Endodermal cell (in vitro differentiated cells): ENCODE measurements around the gene HSPG2. TPM values are rescaled to one million over a fixed set of nuclear protein-coding genes. Genes with fewer than 3 reads are reported as not detected.

Experiments used
- DNase-seq: peaks from one replicate; pipeline ENCODE4 v3.0.0-alpha.2; 2017
- H3K27ac ChIP-seq: 2 replicates; pipeline ENCODE4 v1.5.1; 2013; ENCODE audit warnings: mild to moderate bottlenecking, low read depth, low read length, moderate library complexity
- H3K27me3 ChIP-seq: 2 replicates; pipeline ENCODE4 v1.6.1; 2013; ENCODE audit warnings: mild to moderate bottlenecking, low read length, moderate library complexity; ENCODE audit not compliant: insufficient read depth, control insufficient read depth, poor library complexity, severe bottlenecking
- H3K36me3 ChIP-seq: 2 replicates; pipeline ENCODE4 v1.7.0; 2013; ENCODE audit warnings: mild to moderate bottlenecking, low read length, moderate library complexity; ENCODE audit not compliant: control insufficient read depth, insufficient read depth
- H3K4me1 ChIP-seq: one replicate; pipeline ENCODE4 v1.7.0; 2013; ENCODE audit warnings: low read length; ENCODE audit not compliant: control insufficient read depth, insufficient read depth
- H3K4me3 ChIP-seq: 2 replicates; pipeline ENCODE4 v1.5.1; 2013; ENCODE audit warnings: mild to moderate bottlenecking, low read length, moderate library complexity
- H3K9ac ChIP-seq: 2 replicates; pipeline ENCODE4 v1.6.1; 2013; ENCODE audit warnings: mild to moderate bottlenecking, low read length, moderate library complexity; ENCODE audit not compliant: poor library complexity, severe bottlenecking; ENCODE audit errors: extremely low read depth
- H3K9me3 ChIP-seq: 2 replicates; pipeline ENCODE4 v1.6.1; 2013; ENCODE audit warnings: mild to moderate bottlenecking, low read length, moderate library complexity; ENCODE audit not compliant: control insufficient read depth
- H3K27ac Mint-ChIP-seq: 2 replicates; pipeline ENCODE4 v1.8.0; 2020; ENCODE audit warnings: mixed read lengths
- H3K27me3 Mint-ChIP-seq: 2 replicates; pipeline ENCODE4 v1.8.0; 2021; ENCODE audit warnings: mild to moderate bottlenecking, mixed read lengths; ENCODE audit not compliant: insufficient read depth
- H3K36me3 Mint-ChIP-seq: 2 replicates; pipeline ENCODE4 v1.8.0; 2020; ENCODE audit warnings: low read depth, mixed read lengths
- H3K4me1 Mint-ChIP-seq: 2 replicates; pipeline ENCODE4 v1.8.0; 2020; ENCODE audit warnings: mixed read lengths
- H3K4me3 Mint-ChIP-seq: 2 replicates; pipeline ENCODE4 v1.8.0; 2020; ENCODE audit warnings: mild to moderate bottlenecking, moderate library complexity, mixed read lengths
- H3K9me3 Mint-ChIP-seq: 2 replicates; pipeline ENCODE4 v1.8.0; 2020; ENCODE audit warnings: mild to moderate bottlenecking, mixed read lengths
- WGBS, 2 experiments: methylation state at CpG; one replicate each; pipeline versions ENCODE4 v1.1.5 to v1.1.7; 2013; ENCODE audit warnings: missing lambda C conversion rate in 2 of 2, mixed read lengths in 1 of 2; ENCODE audit not compliant: insufficient coverage in 1 of 2, insufficient read length in 1 of 2; 5-methylcytosine and 5-hydroxymethylcytosine counted together
- total RNA-seq, 2 donors: library from RNA; stranded (reverse); fragmentation: NEBNext Ultra II Directional in 1 of 2; extraction: Animal tissue kit (Norgen Biotek cat#: 25700) in 1 of 2; gene quantifications; 2 replicates in 1 of 2; 3 replicates in 1 of 2; pipeline ENCODE4 v1.2.1, GENCODE V29; 2021
- TF ChIP-seq, protein P1 (sequence below): fragments of 200-600 bp; sonication (generic); conservative IDR thresholded peaks from 2 replicates; pipeline ENCODE4 v1.5.0; 2021; ENCODE audit warnings: antibody characterized with exemption, mild to moderate bottlenecking

HSPG2 gene
- total RNA-seq, 2 donors from 2014 or later = 222 to 227 TPM

DNA sequence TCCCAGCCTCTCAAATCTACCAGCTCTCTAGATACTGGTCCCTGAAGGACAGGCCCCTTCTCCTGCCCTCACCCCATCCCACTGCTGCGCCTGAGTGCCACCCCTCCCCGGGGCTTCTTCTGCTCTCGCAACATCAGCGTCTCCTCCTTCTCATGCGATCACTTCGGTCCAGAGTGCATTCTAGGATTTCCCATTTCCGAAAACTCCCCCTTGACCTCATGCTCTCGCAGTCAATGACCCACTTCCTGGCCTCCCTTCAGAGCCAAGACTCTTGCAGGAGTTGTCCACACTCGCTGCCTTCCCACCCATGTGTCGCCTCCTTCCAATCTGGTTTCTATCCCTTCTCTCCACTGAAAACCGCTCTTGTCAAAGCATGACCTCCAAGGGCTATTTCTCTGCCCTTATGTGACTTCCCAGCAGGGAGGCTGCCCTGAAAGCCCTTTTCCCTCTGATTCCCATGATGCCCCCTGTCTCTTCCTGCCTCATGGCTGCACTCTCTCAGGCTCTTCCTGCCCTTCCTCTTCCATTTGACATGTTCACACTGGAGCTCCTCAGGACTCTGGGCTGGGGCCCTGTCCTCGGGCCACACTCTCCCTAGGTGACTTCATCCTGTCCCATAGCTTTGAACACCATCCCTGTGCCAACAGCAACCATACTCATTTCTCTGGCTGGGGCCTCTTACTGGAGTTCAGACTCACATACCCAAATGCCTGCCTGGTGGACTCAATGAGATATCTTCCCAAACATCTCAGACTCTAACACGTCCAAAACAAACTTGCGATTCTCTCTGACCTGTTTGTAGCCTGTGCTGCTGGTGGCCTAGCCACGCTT is 79.1 kb downstream of the HSPG2 start:
- H3K27ac Mint-ChIP-seq = peak overlapping the region; percentile 25
- no peaks in the 10 kb centered on the region for H3K27me3 ChIP-seq

DNA sequence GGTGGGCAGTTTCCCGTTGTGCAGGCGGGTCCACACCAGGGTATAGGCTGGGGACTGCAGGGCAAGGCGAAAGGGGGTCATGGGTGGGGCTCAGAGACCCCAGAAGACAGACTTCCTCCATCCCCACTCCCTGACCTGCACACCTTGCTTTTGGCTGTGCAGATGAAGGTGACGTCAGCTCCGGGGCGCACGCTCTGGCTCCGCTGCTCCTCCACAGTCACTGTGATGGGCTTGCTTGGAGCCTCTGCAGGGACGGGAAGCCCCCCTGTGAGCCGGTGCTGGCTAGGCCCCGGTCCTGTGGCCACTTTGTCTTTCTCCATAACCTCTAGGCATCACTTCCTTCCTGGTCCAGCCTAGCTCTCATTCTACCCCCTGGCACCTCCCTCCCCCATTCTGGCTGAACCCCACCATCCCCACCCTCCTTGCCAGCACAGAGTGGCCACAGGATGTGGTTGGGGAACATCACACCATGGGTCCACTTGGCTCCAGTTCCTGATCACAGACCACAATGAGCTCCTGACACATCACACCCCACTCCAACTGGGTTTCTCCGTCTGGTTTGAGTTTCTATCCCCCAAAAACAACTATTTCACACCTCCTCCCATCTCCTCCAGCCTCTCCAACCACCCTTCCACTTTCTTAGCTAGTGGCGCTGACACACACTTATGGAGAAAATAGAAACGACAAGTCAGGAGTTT is 79.8 kb downstream of the HSPG2 start:
- H3K36me3 Mint-ChIP-seq = peaks cover 64% of the 10 kb centered on the region
- H3K36me3 ChIP-seq = peaks cover 83% of the 10 kb centered on the region
- H3K9me3 Mint-ChIP-seq = peaks cover 8% of the 10 kb centered on the region
- no peaks in the 10 kb centered on the region for H3K27me3 ChIP-seq
- H3K9ac ChIP-seq = no peak overlapping the region
- no peak overlapping the region for H3K4me3 ChIP-seq
- no peak for DNase-seq
- H3K4me1 Mint-ChIP-seq = no peaks in the 10 kb centered on the region
- H3K27ac ChIP-seq = no peak overlapping the region
- TF ChIP-seq, protein P1, sequence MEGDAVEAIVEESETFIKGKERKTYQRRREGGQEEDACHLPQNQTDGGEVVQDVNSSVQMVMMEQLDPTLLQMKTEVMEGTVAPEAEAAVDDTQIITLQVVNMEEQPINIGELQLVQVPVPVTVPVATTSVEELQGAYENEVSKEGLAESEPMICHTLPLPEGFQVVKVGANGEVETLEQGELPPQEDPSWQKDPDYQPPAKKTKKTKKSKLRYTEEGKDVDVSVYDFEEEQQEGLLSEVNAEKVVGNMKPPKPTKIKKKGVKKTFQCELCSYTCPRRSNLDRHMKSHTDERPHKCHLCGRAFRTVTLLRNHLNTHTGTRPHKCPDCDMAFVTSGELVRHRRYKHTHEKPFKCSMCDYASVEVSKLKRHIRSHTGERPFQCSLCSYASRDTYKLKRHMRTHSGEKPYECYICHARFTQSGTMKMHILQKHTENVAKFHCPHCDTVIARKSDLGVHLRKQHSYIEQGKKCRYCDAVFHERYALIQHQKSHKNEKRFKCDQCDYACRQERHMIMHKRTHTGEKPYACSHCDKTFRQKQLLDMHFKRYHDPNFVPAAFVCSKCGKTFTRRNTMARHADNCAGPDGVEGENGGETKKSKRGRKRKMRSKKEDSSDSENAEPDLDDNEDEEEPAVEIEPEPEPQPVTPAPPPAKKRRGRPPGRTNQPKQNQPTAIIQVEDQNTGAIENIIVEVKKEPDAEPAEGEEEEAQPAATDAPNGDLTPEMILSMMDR = no peak
- no peaks in the 10 kb centered on the region for H3K27me3 Mint-ChIP-seq
- no peak overlapping the region for H3K27ac Mint-ChIP-seq
- peaks cover 12% of the 10 kb centered on the region for H3K9me3 ChIP-seq
- H3K4me3 Mint-ChIP-seq = no peak overlapping the region
- 95 to 98% methylated on average over 6 to 14 of the region's 14 CpGs for WGBS, 2 experiments
- H3K4me1 ChIP-seq = no peaks in the 10 kb centered on the region

More for the DNA sequence above, 79.1 kb downstream of the HSPG2 start:
- Mint-ChIP-seq H3K4me3 (no peak overlapping the region), H3K4me1 (no peaks in the 10 kb centered on the region), H3K9me3 (peaks cover 8% of the 10 kb centered on the region), H3K27me3 (no peaks in the 10 kb centered on the region), H3K36me3 (peaks cover 66% of the 10 kb centered on the region)
- Histone ChIP-seq H3K4me3 (no peak overlapping the region), H3K36me3 (peaks cover 83% of the 10 kb centered on the region), H3K27ac (no peak overlapping the region), H3K4me1 (no peaks in the 10 kb centered on the region), H3K9ac (no peak overlapping the region), H3K9me3 (peaks cover 12% of the 10 kb centered on the region)
- WGBS, 2 experiments = 96 to 97% methylated on average over 7 to 15 of the region's 15 CpGs
- TF ChIP-seq, protein P1 = no peak
- DNase-seq = no peak

DNA sequence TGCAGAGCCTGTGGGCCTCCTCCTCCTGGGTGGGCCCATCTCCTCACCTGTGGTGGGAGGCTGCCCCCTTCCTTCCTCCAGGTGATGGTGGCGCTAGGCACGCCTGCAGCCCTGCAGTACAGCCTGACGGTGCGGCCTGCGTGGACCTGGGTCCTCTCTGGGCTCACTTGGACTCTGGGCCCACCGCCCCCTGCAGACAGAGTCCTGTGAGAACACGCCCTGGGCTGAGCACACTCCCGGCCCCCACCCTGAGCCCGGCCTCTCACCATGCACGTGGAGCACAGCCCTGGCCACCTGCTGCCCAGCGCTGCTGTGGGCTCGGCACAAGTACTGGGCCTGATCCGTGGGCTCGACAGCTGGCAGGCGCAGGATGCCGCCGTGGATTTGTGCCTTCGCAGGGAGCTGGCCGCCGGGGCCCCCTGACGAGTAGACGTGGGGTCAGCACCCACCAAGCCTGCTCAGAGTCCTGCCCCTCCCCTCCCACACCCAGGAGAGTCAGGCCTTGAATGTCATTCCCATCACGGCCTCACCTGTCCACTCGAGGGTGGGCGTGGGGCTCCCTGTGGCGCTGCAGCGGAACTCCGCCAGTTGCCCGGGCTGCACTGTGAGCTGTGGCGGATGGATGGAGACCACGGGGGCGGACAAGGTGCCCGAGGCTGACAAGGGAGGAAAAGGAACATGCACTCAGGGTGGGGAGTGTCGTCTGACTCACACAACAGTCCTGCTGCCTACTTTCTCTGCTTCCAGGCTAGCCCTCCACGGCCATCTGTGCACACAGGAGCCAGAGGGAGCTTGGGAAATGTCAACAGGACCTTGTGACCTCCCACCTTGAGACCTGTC is 81.6 kb downstream of the HSPG2 start:
- Histone ChIP-seq H3K27ac (no peak overlapping the region), H3K9me3 (no peaks in the 10 kb centered on the region), H3K4me3 (no peak overlapping the region), H3K4me1 (no peaks in the 10 kb centered on the region), H3K36me3 (peaks cover 78% of the 10 kb centered on the region), H3K27me3 (no peaks in the 10 kb centered on the region), H3K9ac (no peak overlapping the region)
- Mint-ChIP-seq H3K36me3 (peaks cover 52% of the 10 kb centered on the region), H3K27ac (peak overlapping the region; percentile 44), H3K27me3 (no peaks in the 10 kb centered on the region), H3K4me1 (no peaks in the 10 kb centered on the region), H3K4me3 (no peak overlapping the region), H3K9me3 (no peaks in the 10 kb centered on the region)
- TF ChIP-seq, protein P1 = no peak
- no peak for DNase-seq
- 96 to 97% methylated on average over 16 to 35 of the region's 35 CpGs for WGBS, 2 experiments
